Stimulated activated CD8-positive, alpha-beta memory T cell treated with anti-CD3 and anti-CD28 coated beads, Interleukin-12 subunit alpha, Interleukin-12 subunit beta, amount 100 ng/mL, for 4 hours (primary cell): ENCODE measurements around the gene ZC3H7A.

Experiments used
- DNase-seq: peaks from one replicate; pipeline ENCODE4 v3.0.0-alpha.2; 2020; ENCODE audit warnings: low read depth

The ZC3H7A gene

GRCh38 chr16:11768849-11769248, 28.2 kb downstream of the ZC3H7A start:
- no peak for DNase-seq

DNA sequence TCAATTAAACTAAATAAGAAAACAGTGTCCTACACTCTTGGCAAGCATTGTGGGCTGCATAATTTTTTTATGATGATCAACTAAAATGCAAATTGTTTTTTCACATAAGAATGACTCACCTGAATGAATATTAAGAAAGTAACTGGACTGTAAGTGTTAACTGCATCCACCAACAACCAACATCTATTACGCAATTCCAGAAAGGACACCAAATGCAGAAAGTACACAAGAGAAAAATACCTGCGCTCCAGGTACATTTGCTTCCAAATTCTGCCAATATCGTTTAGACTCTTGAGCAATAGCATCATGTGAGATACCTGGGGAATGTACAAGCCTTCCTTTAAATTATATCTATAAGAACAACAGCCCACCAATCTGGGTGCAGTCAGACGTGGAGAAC, 34.6 kb downstream of the ZC3H7A start:
- no peak for DNase-seq

GRCh38 chr16:11759997-11760396, 37.1 kb downstream of the ZC3H7A start:
- no peak for DNase-seq

- DNase-seq: no peak
Observed at GRCh38 chr16:11759163-11759834, 37.8 kb downstream of the ZC3H7A start.

DNA sequence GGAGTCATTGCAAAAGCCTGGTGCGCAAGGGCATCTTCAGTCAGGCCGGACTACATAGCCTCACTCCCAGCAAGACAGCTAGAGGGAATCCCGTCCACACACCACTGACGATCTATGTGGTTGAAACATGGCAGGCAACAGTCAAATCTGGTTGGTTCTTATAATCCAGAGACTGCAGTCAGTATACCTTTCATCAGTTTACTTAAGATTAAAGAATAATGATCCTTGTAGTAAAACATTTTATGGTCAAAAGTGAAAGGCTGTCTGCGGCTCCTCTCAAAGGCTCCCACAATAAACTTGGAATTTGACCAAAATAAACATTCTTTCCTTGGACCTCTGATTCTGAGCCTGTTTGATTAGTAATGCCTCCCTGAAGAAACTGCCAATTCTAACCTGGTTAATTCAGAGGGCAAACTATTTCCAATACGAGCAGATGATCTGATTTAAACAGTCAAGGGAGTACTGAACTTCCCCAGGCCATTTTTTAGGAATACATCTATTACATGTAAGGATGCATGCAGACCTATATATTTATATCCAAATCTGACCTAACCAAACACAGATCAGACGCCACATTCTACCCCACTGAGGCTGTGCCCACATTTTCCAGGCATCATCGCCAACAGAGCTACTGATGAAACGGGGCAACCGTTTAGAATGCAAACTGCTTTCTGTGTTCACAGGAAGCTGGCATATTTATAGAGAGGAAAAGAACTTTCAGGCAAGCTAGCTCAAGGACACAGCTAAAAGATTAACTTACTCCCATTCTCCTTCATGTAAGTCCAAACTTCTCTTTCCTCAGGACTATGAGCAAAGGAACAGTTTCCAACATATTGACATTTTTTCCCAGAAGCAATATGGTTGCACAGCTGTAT, 39.1 kb downstream of the ZC3H7A start:
- no peak for DNase-seq

DNA sequence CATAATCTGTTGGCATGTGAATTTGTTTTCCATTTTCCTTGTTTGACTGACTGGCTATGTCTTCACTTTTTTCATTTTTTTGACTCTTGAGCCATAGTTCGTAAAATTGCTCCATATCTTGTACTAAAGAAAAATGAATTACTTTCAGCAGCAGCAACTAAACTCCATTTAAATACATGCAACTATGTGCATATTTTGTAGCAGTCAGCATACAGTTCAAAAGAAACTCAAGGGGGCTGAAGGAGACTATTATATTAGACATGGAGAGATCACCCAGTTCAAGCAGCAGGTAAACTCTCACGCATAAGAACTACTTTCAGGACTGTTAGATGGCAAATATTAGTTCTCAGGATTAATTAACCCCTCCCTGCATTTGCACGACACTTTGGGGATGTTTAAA, 40.8 kb downstream of the ZC3H7A start:
- no peak for DNase-seq

- DNase-seq: no peak
Observed at GRCh38 chr16:11755022-11755760, 41.9 kb downstream of the ZC3H7A start.

GRCh38 chr16:11752856-11753255, 44.2 kb downstream of the ZC3H7A start:
- no peak for DNase-seq

DNA sequence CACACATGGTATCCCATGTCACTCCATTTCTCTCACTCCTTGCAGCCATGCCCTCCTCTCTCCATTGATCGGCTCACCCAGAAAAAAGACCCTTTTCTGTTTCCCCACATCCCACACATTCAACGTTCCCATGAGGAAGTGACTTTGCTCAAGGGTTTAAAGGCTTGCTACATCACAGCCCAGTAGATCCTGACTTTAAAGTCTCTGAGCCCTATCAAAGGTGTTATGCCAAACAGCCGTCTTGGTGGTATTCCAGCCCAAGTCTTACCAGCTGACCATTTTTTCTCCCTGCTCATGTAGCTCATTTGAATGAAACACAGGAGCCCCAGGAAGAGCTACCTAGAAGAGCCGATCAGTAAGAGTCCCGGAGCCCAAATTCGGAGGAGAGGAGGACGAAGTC, 47.0 kb downstream of the ZC3H7A start:
- DNase-seq: no peak

DNA sequence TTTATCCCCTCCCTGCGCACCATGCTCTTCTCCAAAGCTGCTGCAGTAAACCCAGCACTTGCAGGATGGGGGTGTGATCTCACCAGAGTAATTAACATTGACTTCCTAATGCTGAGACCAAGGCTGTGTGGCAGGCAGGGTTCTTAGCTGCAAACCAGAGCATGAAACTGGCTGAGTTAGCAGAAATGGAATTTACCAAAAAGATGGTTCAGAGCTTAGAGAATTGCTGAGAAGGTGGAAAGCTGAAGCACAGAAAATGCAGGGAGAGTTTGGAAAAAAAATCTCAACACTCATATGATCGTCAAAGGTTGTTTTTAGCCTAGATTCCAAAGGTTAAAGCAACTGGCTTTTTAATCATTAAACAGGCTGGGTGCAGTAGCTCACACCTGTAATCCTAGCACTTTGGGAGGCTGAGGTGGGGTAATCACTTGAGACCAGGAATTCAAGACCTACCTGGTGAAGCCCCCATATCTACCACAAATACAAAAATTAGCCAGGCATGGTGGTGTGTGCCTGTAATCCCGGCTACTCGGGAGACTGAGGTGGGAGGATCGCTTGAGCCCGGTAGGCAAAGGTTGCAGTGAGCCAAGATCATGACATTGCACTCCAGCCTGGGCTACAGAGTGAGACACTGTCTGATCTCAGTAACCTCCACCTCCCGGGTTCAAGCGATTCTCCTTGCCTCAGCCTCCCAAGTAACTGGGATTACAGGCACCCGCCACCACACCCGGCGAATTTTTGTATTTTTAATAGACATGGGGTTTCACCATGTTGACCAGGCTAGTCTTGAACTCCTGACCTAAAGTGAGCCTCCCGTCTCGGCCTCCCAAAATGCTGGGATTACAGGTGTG, 48.4 kb downstream of the ZC3H7A start:
- DNase-seq: no peak

- DNase-seq: no peak
Observed at GRCh38 chr16:11747949-11748403, 49.1 kb downstream of the ZC3H7A start.

DNA sequence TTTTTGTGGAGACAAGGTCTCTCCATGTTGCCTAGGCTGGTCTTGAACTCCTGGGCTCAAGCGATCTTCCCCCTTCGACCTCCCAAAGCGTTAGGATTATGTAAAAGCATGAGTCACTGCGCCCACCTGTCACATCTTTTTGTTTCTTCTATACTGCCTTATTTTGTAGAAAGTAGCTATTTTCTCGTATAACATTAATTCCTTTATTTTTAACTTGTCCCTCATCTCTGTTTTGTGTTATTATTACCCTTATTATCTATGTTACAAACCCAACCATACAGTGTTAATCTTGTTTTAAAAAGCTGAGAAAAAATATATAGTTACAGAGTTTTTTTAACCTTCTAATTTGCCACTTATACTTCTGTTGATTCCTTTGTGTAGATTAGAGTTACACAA, 53.0 kb downstream of the ZC3H7A start:
- no peak for DNase-seq

DNA sequence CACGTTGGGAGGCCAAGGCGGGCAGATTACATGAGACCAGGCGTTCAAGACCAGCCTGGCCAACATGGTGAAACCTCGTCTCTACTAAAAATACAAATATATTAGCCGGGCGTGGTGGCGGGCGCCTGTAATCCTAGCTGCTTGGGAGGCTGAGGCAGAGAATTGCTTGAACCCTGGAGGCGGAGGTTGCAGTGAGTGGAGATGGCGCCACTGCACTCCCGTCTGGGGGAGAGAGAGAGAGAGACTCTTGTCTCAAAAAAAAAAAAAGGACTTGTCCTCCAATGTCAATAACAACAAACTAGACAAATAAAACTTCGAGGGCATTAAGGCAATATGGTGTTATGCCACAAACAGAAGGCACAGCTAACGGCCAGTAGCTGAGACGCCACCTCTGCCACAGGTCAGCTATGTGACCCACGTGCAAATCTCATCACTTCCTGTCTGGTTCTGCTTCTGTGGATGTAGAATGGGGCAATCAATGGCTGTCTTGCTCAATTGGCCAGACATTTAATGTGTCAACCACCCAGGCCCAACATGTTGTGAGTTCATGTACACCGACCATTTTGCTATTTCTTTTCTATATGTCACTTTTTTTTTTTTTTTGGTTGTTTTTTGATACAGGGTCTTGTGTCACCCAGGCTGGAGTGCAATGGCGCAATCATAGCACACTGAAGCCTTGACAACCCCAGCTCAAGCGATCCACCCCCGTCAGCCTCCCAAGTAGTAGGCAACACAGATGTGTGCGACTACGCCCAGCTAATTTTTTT, 53.6 kb downstream of the ZC3H7A start:
- peak; percentile 4 for DNase-seq

DNA sequence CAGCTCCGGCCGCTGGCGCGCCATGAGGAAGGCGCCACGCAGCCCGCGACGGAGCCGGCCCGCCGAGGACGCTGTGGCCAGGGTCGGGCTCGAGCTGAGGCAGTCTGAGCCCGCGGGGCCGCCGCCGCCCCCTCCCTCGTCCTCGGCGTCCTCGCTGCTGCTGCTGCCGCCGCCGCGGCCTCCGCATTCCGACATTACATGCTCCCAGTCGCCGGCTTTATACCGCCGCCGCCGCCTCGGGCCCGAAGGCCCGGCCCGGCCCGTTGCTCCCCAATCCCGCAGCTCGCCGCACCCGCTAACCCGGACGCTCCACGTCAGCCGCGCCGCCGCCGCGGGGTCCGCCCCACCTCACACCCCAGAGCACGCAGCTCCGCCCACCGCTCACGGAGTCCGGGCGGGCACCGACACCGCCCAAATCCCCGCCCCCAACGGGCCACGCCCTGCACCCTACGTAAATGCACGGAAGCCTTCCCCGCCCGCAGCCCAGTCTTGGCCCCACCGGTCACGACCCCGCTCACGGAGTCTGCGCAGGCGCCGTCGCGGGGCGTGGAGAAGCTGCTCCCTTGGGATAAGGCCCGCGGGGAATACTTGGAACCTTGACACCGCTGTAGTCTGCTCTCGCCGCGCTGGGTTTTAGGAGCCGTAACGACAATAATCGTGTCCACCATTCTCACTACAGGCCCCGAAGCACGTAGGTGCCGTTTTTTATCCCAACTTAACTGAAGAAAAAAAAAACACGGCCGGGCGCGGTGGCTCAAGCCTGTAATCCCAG, 54.3 kb downstream of the ZC3H7A start, which contains the start of gene TXNDC11:
TSS of gene TXNDC11 (minus strand) at position 322 of the 772 bp plus-strand sequence. CDS start at position 195, 127 bp downstream.
- peak; percentile 98 for DNase-seq

DNA sequence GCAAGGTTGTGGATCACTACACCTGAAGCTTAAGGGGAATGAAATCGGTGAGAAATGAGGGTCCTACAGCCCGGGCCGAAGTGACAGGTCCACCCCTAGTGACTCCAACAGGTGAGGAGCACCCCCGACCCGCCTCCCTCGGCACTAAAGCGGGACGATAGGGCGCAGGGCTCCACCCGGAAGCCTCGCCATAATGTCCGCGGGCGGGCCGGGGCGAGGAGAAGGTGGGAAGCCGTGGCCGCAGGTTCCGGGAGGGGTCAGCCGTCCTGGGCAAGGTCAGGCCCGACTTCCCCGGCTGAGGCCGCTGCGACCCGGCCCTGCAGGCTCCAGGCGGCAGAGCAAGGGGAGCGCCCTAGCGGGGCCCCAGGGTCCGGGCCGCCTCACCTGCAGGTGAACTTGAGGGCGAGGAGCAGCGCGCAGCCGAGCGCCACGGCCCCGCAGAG, 54.9 kb downstream of the ZC3H7A start:
- peak; percentile 32 for DNase-seq

DNA sequence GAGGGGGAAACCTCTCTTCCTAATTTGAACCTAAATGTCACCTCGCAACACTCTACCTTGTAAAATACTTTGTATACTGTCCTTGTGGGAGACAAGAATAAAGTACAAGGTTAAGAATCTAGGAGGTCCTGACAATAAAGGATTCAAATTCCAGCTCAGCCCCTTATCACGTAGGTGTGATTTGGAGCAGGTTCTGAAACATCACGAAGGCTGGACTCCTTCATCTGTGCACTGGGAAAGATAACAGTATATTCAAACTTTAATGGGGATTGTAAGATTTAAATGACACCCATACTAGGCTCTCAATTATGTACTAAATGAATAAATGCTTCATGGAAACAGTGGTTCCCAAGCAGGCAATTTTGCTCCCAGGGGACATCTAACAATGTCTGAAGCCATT, 56.5 kb downstream of the ZC3H7A start:
- no peak for DNase-seq

- no peak for DNase-seq
Observed at GRCh38 chr16:11738742-11739544, 58.1 kb downstream of the ZC3H7A start.

- DNase-seq: no peak
Observed at GRCh38 chr16:11737713-11738112, 59.3 kb downstream of the ZC3H7A start.

DNA sequence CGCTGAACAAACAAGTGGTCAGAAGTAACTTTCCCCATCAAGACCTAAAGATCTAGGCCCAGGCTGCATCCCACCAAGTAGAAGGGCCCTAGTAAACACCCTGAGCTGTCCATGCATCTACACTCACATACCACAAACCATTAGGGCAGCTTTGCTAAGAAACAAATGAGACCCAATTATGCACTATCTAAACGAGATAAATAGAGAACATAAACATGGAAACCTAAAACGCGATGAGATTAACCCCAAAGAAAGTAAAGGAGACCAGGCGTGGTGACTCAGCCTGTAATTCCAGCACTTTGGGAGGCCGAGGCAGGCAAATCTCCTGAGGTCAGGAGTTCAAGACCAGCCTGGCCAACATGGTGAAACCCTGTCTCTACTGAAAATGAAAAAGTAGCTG, 60.2 kb downstream of the ZC3H7A start:
- DNase-seq: no peak
